GM18499 (cell line): ENCODE measurements around the gene EPB41L1.

Source experiments
- ATAC-seq: cut with Tn5 transposase; IDR thresholded peaks from one replicate; pipeline ENCODE4 v1.9.1; 2021; ENCODE audit warnings: moderate number of reproducible peaks; ENCODE audit not compliant: insufficient read depth, unreplicated experiment

The EPB41L1 gene

DNA sequence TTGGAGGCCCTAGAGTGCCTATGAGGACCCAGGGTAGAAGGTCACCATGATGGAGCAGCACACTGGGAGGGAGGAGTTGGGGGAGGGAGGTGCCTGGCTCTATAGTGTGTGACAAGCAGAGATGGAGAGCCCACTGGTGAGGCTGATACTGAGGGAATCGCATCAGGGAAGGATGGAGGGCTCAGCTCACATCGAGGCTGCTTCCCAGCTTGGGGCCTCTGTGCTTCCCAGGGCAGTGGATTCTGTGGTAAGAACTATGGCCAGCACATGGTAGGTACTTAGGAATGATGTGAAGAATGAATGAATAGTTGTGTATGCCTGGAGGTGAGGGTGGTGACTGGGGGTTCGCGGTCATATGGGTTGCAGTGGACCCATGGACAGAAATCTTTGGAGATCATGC lies 1.3 kb upstream of the EPB41L1 start:
- ATAC-seq: no peak

GRCh38 chr20:36153736-36154699 lies 522 bp upstream of the EPB41L1 start:
- no peak for ATAC-seq

DNA sequence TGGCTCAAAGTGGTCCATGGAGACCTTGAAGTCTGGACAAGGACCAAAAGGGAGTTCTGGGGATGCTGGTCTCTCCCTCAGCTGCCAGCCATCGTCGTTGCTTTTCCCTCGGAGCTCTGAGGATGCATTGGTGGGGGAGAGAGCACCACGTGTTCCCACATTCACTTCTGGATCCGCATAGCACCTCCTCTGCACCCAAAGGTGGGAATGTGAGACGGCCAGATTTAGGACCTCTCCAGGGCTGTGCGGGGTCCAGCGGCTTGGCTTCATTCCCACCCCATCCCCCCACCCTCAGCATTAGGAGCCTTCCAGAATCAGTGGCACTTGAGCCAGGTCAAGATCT lies 1.1 kb downstream of the EPB41L1 start:
- ATAC-seq: no peak

DNA sequence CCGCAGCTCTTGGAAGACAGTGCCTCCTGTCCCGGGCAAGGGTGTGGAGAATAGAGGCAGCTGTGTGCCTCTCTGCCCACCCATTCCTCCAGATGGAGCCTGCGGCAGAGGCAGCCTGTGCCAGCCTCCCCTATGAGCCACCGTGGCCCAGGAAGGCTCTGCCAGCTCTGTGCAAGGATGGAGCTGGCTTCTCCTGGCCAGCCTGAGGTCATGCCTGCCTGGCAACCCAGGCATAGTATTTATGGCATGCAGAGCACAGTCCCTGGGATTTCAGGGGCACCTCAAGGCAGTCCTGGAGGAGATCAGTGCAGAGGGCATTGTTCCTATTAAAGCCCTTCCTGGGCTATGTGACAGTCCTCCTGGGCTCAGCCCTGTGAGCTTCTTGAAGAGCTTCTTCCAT lies 1.5 kb downstream of the EPB41L1 start:
- ATAC-seq: no peak

DNA sequence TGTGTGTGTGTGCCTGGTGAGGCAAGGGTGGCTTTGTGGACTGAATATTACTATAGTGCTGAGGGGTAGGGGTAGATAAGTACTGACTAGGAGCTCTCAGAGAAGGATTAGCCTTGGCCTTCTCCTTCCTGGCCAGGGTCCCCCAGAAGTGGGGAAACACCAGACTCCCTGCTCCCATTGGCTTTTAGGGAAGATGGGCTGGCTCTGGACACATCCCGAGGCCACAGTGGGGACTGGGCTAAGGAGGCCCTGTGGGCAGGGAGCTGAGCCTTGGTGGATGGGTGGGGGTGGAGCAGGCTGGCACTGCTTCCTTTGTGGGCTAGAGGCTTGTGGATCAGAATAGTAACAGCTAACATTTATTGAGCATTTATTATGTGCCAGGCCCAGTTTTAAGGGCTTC lies 3.1 kb downstream of the EPB41L1 start:
- no peak for ATAC-seq

DNA sequence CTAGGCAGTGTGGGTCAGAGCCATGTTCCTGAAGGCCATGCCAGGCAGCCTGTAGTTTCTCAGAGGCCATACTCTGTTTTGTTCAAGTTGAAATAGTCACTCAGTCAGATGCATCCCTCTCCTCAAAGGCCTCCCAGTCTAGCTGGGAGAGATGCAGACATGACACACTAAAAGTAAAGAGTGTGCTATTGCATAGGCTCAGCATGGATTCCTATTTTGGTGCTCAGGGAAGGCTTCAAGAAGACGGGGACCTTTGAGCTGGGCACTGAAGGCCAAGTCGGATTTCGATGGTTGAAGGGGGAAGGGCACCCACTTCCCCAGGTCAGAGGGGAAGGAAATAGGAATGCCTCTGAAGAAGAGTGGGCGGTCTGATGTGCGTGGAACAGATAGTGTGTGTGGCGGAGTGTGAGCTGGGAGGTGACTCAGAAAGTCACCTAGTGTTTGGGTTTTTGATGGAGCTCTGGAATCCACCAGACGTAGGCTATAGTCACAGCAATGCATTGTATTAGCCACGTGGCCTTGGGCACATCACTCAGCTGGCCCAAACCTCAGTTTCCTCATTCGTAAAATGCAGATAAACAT lies 3.7 kb downstream of the EPB41L1 start:
- ATAC-seq: no peak

DNA sequence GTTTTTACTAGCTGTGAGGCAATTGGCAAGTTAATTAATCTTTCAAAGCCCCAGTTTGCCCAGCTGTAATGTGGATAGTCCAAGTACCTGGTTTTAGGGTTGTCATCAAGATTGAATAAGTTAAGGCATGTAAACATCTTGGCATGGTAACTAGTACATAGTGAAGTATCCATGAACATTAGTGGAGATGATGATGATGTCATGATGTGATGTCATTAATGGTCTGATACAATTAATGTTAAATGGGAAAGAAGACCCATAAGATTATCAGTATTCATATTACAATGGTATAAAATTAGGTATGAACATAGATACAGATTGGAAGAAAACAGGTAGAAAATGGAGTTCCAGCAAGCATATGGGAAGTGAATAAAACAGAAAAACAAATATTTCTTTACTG lies 5.3 kb downstream of the EPB41L1 start:
- no peak for ATAC-seq

- ATAC-seq: no peak
Measured at GRCh38 chr20:36162272-36162966, 7.9 kb downstream of the EPB41L1 start.

DNA sequence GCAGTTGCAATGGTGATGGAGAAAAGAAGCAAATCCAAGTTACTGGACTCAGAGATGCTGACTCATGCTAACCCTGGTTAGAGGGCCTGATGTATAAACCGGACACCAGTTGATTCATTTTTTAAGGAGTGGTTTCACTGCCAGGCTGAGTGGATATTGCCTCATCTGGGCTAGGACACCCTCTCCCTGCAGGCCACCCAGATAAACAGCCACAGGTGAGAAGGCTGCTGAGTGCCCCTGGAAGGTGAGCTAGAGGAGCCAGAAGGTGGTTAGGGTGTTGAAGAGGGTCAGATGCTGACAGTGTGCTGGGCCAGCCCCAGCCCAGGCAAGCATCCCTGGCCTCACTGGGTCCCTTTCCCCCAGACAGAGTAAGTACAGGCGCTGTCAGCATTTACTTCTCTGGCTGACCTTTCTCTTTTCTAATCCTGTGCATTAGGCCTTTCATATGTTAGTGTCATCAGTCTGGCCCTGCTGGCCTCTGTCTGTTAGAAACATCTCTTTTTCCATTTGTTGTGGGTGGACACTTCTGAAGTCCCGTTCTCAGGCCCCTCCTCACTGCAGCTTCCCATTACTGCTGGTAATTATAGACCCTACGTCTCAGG lies 13.5 kb downstream of the EPB41L1 start:
- ATAC-seq: no peak

DNA sequence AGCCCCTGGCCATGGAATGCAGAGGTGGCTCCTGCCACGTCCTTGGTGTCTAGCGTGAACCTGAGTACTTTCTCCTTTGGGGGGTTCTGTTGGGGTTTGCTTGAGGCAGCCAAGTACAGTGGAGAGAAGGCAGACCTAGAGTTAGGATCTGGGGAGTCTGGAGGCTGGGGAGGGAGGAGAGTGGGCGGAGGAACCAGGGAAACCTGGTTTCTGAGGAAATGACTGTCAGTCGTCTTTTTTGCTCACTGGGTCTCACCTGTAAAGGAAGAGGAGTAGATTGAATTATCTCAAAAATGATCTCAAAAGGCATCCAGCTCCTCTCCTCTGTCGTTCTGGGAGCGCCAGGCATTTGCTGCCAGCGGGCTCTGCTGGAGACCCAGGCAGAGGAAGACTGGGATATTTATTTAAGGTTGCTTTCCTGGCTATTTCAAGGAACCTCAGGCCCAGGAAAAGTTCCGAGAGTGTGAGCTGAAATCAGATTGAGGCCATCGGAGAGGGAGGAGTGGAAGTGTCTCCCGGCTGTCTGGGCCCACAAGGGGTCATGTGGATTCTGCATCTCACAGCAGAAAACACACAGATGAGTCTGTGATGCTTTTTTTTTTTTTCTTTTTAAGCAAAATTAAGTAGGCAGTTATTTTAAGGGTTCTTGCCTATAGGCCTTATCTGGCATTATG lies 16.1 kb downstream of the EPB41L1 start:
- ATAC-seq: no peak

DNA sequence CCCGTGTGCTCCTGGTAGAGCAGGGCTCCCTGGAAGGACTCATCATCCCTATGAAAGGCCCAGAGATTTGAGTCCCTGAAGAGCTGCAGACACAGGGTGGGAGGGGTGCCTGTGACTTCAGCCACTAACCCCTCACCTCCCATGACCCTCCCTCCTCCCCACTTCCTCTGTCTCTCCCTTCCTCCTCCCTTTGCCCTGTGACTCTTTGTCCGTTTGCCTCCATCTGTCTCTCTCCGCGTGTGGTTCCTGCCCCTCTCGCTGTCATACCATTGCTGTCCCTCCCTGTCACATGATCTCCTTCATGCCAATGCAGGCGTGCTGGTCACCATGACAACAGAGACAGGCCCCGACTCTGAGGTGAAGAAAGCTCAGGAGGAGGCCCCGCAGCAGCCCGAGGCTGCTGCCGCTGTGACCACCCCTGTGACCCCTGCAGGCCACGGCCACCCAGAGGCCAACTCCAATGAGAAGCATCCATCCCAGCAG lies 19.0 kb downstream of the EPB41L1 start:
- no peak for ATAC-seq

DNA sequence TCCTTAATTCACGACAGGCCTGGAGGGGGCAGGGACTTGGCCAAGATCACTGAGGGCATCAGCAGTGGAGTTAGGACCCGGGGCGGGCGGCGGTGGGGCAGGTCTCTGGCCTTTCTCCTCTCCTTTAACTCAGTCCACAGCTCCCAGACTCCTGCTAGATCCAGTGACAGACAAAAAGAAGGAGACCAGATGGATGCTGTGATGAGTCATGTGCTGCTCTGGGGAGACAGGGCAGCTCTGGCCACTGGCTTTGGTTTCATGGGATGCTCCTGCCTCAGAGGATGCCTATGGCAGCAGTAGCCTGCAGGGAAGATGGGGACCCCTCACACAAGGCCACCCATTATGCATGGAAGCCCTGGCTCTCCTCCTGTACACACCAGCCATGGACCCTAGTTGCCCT lies 20.5 kb downstream of the EPB41L1 start:
- no peak for ATAC-seq

- no peak for ATAC-seq
Measured at GRCh38 chr20:36175475-36175995, 21.0 kb downstream of the EPB41L1 start.

DNA sequence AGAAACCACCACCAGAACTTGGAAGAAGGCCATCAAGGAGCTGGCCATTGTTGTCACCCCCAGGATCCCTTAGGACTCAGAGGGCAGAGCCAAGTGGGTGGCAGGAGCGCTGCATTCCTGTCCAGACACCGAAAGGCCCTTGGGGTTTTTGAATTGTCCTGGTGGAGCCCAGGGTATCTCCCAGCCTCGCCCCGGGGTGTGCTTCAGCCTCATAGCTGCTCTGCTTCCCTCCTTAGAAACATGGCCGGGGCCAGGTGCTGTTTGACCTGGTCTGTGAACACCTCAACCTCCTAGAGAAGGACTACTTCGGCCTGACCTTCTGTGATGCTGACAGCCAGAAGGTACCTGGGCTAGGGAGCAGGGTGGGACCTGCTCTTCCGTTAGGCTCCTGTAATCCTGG lies 23.2 kb downstream of the EPB41L1 start:
- ATAC-seq: no peak

- no peak for ATAC-seq
Measured at GRCh38 chr20:36179170-36179945, 24.8 kb downstream of the EPB41L1 start.

- ATAC-seq: no peak
Measured at GRCh38 chr20:36180323-36180722, 25.8 kb downstream of the EPB41L1 start.

- ATAC-seq: no peak
Measured at GRCh38 chr20:36181934-36182603, 27.5 kb downstream of the EPB41L1 start.

DNA sequence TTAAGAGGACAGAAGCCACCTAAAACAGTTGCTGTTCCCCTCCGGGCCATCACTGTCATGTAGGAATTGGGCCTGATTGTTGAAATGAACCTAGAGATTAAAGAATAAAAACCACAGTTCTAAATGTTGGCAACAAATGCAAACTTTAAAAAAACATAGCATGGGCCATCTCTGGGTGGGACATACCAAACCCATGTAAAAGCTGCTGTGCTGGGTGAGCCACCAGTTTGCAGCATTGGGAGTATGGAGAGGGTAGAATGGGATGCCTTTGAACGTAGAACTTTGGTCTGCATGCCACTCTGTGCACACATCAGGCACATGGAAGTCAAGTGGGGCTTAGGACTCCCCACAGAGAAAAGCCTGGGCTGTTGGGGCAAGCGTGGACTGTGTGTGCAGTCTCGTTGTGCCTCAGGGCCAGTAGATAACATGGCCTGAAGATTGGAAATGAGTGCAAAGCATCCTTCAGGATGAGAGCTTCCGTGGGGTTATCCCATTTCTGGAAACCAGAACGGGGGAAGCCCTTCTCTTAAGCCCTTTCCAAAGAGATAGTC lies 28.1 kb downstream of the EPB41L1 start:
- no peak for ATAC-seq
